H1 (cell line): ENCODE measurements around the gene TSSC4.

Experiments
- ASH2L ChIP-seq: fragments of 200-600, 300-600 bp; sonication (generic); IDR thresholded peaks from one replicate; pipeline ENCODE4 v1.7.1; 2017; ENCODE audit warnings: low read length
- BCL11A ChIP-seq, 2 experiments: IDR thresholded peaks; one replicate each; pipeline ENCODE4 v1.6.1; 2011; ENCODE audit warnings: low read depth in 2 of 2, low read length in 2 of 2, mild to moderate bottlenecking in 2 of 2
- CBX5 ChIP-seq: fragments of 300-800, 300-1000 bp; sonication (generic); IDR thresholded peaks from 2 replicates; pipeline ENCODE4 v1.7.1; 2016; ENCODE audit warnings: antibody characterized with exemption, low read length, low read depth
- CREB1 ChIP-seq: IDR thresholded peaks from 2 replicates; pipeline ENCODE4 v1.6.1; 2012; ENCODE audit warnings: inconsistent platforms
- CTCF ChIP-seq, 3 experiments: IDR thresholded peaks; 1 replicate in 2 of 3; 2 replicates in 1 of 3; pipeline versions ENCODE4 v1.5.1 to v1.6.1; 2011; ENCODE audit warnings: low read length in 3 of 3, mild to moderate bottlenecking in 3 of 3, inconsistent platforms in 2 of 3, low read depth in 1 of 3, moderate library complexity in 1 of 3; ENCODE audit not compliant: insufficient read depth in 1 of 3; ENCODE audit errors: control extremely low read depth in 1 of 3
- EP300 ChIP-seq, 2 experiments: IDR thresholded peaks; 1 replicate in 1 of 2; 2 replicates in 1 of 2; pipeline ENCODE4 v1.6.1; 2011 to 2012; ENCODE audit warnings: low read depth in 2 of 2, low read length in 2 of 2, mild to moderate bottlenecking in 2 of 2, borderline replicate concordance in 1 of 2, inconsistent platforms in 1 of 2, moderate library complexity in 1 of 2
- EZH2 ChIP-seq: fragments of 200-600 bp; sonication (generic); IDR thresholded peaks from 2 replicates; pipeline ENCODE4 v1.7.1; 2012; ENCODE audit warnings: low read depth, mild to moderate bottlenecking, moderate library complexity, low read length, inconsistent platforms; ENCODE audit not compliant: severe bottlenecking
- POLR2AphosphoS5 ChIP-seq: IDR thresholded peaks from 2 replicates; pipeline ENCODE4 v1.6.1; 2011; ENCODE audit warnings: low read depth, low read length
- SAP30 ChIP-seq: fragments of 300-600 bp; sonication (generic); IDR thresholded peaks from 2 replicates; pipeline ENCODE4 v1.7.1; 2012; ENCODE audit warnings: low read length, moderate library complexity, mild to moderate bottlenecking, inconsistent platforms; ENCODE audit not compliant: insufficient read depth, insufficient replicate concordance
- USF2 ChIP-seq: IDR thresholded peaks from 2 replicates; pipeline ENCODE4 v1.6.1; 2011; ENCODE audit warnings: low read length, improper control_type of control experiment

- peak; percentile 64; the same call in 1 of the 2 replicates for TF ChIP-seq POLR2AphosphoS5
- peak in 2 of 3 experiments; percentile 92 to 100; a peak in 3 of 4 replicates for TF ChIP-seq CTCF (IDR thresholded peaks at IDR 0.05; ENCODE audit: control extremely low read depth in 1 of 3, insufficient read depth in 1 of 3, low read depth in 1 of 3, low read length in 3 of 3)
- peak; percentile 33 for TF ChIP-seq ASH2L
- TF ChIP-seq CBX5 = no peak
- TF ChIP-seq EP300 (IDR thresholded peaks at IDR 0.05; ENCODE audit: borderline replicate concordance in 1 of 2, low read depth in 2 of 2, low read length in 2 of 2) = no peak
- no peak for TF ChIP-seq SAP30
- TF ChIP-seq BCL11A (IDR thresholded peaks at IDR 0.05; ENCODE audit: low read depth in 2 of 2, low read length in 2 of 2) = no peak
- no peak for TF ChIP-seq USF2
- no peak for TF ChIP-seq EZH2
- peak; percentile 94 for TF ChIP-seq CREB1
These were observed at the start of gene TSSC4 for GRCh38 chr11:2400069-2400761.
